ENCODE results near the gene TFAP2B. TPM values are rescaled to one million over a fixed set of nuclear protein-coding genes. Genes with fewer than 3 reads are reported as not detected.
A peak's percentile ranks its signal among the peaks of the same experiment; 100 is the strongest.

TFAP2B gene
- total RNA-seq, 4 donors from 2014 or later, result not detected

DNA sequence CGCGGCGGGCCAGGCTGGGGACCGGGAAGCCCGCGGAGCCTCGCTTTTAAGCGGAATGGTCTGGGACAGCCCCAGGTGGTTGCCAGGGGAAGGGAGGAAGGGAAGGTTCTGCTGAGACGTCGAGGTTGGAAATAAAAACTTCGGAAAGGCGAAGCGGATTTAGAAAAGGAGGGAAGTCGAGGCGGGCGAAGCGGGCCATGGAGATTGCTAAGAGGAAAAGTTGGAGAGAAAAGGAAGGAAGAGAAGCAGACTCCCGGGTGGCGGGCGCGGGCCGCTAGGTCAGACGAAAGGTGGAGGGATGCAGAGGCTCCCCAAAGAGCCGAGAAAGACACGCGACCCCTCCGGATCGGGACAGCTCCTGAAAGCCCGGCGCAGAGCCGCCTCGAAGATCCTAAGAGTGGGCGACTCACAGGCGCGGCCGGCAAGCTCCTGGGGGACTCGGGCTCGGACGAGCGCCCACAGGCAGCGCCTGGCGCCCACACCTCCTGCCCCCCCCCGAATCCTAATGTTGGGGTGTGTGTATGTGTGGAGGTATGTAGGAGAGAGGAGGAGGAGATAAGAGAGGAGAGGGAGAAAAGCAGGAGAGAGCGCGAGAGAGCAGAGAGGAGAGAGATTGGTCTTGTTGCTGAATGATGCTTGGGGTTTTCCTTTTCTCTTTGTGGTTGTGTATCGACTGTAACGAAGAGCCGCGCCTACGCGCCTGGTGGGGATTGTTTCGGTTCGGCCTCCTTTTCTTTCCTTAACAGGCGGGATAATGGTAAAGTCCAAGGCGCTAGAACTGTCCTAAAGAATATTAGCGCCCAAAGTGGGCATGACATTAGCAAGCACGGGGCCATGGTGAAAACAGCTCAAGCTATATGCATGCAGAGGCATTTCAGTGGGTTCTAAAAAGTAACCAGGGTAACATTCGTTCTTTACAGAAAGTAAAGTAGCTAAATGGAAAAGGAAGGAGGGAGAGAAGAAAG, 1.5 kb downstream of the TFAP2B start:
- Histone ChIP-seq H3K36me3 (no peaks in the 10 kb centered on the region), H3K9me3 (no peaks in the 10 kb centered on the region), H3K27ac (no peak overlapping the region), H3K27me3 (peaks cover 98% of the 10 kb centered on the region), H3K4me1 (peaks cover 0 to 26% (median 12%) of the 10 kb centered on the region in 4 donors), H3K4me3 (peak overlapping the region in 1 of 4 donors; percentile 35)
- TF ChIP-seq, protein P1, sequence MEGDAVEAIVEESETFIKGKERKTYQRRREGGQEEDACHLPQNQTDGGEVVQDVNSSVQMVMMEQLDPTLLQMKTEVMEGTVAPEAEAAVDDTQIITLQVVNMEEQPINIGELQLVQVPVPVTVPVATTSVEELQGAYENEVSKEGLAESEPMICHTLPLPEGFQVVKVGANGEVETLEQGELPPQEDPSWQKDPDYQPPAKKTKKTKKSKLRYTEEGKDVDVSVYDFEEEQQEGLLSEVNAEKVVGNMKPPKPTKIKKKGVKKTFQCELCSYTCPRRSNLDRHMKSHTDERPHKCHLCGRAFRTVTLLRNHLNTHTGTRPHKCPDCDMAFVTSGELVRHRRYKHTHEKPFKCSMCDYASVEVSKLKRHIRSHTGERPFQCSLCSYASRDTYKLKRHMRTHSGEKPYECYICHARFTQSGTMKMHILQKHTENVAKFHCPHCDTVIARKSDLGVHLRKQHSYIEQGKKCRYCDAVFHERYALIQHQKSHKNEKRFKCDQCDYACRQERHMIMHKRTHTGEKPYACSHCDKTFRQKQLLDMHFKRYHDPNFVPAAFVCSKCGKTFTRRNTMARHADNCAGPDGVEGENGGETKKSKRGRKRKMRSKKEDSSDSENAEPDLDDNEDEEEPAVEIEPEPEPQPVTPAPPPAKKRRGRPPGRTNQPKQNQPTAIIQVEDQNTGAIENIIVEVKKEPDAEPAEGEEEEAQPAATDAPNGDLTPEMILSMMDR (IDR thresholded peaks at IDR 0.05), result no peak
- TF ChIP-seq POLR2AphosphoS5 (IDR thresholded peaks at IDR 0.05), result no peak
- TF ChIP-seq EP300 (IDR thresholded peaks at IDR 0.05; ENCODE audit: low read depth), result no peak
- no peak for TF ChIP-seq POLR2A (IDR thresholded peaks at IDR 0.05)
- intact Hi-C loops (cut with DNase I; ENCODE audit: low total_unique reads) (no loop called here), in situ Hi-C loops (cut with MboI; ENCODE audit: low pct_ligation_motif_present in 1 of 4, low pct_unique_long_range_greater_than_20kb in 1 of 4, low sequenced_read_pairs in 3 of 4) (loop anchor here (10.0 to 25.0 kb wide), 6 partner anchors 542 to 1217 kb away; no protein-coding TSS in a partner anchor)
- 0 to 15% methylated on average over 3 to 58 of the region's 58 CpGs for WGBS, 2 donors (ENCODE audit: low coverage in 1 of 2)
- DNase-seq, result no peak

DNA sequence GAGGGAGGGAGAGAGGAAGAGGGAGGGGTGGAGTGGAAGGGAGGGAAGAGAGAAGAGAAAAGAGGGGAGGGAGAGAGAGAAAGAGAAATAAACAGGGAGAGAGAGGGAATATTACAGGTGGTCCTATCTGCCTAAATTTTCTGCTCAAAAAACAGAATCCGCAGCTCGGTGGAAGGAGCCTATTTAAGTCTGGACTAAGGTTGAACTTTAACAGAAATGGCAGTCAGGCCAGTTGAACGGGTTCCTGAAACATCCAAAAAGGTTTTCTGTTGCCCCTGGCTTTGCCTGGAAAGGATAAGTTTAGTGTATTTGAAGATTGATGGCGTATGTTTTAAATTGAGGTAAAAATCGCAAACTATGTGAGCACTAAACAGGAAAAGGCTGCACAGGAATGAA, 2.2 kb downstream of the TFAP2B start:
- TF ChIP-seq POLR2A (IDR thresholded peaks at IDR 0.05) (no peak), POLR2AphosphoS5 (IDR thresholded peaks at IDR 0.05) (no peak), EP300 (IDR thresholded peaks at IDR 0.05; ENCODE audit: low read depth) (no peak)
- TF ChIP-seq, protein P1 (IDR thresholded peaks at IDR 0.05), result no peak
- H3K27me3 ChIP-seq, result peaks cover 98% of the 10 kb centered on the region
- in situ Hi-C loops (cut with MboI; ENCODE audit: low pct_ligation_motif_present in 1 of 4, low pct_unique_long_range_greater_than_20kb in 1 of 4, low sequenced_read_pairs in 3 of 4) (loop anchor here in 3 of 4 donors (25.0 kb wide), 4 partner anchors 541 to 1216 kb away; no protein-coding TSS in a partner anchor), intact Hi-C loops (cut with DNase I; ENCODE audit: low total_unique reads) (no loop called here)
- H3K4me3 ChIP-seq, result no peak overlapping the region
- H3K9me3 ChIP-seq, result no peaks in the 10 kb centered on the region
- H3K4me1 ChIP-seq, result peaks cover 0 to 22% (median 10%) of the 10 kb centered on the region in 4 donors
- no peaks in the 10 kb centered on the region for H3K36me3 ChIP-seq
- no peak for DNase-seq
- H3K27ac ChIP-seq, result no peak overlapping the region
- WGBS, 2 donors (ENCODE audit: low coverage in 1 of 2), result 9 to 13% methylated on average over 3 to 5 of the region's 5 CpGs

DNA sequence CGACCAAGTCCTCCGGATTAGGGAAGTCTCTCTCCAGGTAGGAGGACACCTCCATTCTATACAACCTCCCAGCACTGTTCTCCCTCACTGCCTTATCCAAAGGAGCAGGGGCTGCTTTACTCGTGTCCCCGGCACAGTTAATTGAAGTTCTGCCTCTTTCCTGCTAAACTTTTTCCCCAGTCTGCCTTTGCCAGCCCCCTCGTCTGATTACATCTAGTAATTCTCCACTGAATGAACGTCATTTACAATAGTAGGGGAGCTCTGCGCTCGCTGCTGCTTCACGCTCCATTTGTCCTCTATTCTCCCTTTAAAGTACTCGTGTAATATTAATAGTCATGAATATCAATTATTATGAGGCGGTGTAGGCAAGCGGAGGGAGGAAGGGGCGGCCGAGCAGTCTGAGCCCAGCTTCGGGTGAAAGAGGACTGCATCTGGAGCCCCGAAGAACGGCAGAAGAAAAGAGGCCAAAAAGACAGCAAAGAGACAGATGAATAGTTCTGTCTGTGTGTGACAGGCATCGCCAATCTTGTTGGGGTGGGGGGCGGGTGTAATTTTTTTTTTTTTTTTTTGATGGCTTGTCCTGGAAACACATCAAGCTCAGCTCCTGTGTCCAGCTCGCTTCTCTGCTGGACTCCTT, 2.9 kb downstream of the TFAP2B start:
- Histone ChIP-seq H3K36me3 (no peaks in the 10 kb centered on the region), H3K9me3 (no peaks in the 10 kb centered on the region), H3K27me3 (peaks cover 100% of the 10 kb centered on the region), H3K4me3 (no peak overlapping the region), H3K4me1 (peaks cover 0 to 17% (median 7%) of the 10 kb centered on the region in 4 donors), H3K27ac (no peak overlapping the region)
- WGBS, 2 donors (ENCODE audit: low coverage in 1 of 2), result 12 to 16% methylated on average over 13 to 20 of the region's 20 CpGs
- in situ Hi-C loops (cut with MboI; ENCODE audit: low pct_ligation_motif_present in 1 of 4, low pct_unique_long_range_greater_than_20kb in 1 of 4, low sequenced_read_pairs in 3 of 4), result loop anchor here in 3 of 4 donors (25.0 kb wide), 4 partner anchors 541 to 1216 kb away; no protein-coding TSS in a partner anchor
- DNase-seq, result no peak
- intact Hi-C loops (cut with DNase I; ENCODE audit: low total_unique reads), result no loop called here
- no peak for TF ChIP-seq POLR2A (IDR thresholded peaks at IDR 0.05)

DNA sequence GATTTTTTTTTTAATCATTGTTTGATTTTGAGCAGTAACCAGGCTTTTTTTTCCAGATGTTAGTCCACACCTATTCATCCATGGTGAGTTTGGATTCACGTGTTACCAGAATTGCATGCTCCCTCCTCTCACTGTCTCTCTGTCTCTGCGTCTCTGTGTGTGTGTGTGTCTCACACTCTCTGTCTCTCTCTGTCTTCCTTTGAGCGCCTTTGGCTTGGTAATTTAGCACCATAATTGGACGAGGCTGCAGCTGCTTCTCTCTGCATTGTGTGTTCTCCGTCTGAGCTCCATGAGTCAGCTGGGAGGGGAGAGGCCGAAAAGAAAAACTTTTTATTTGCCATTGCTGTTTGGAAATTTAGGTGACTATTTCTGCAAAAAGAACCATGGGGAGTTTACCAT, 3.4 kb downstream of the TFAP2B start:
- no peak overlapping the region for H3K27ac ChIP-seq
- H3K9me3 ChIP-seq, result no peaks in the 10 kb centered on the region
- 5 to 7% methylated on average over 4 to 6 of the region's 6 CpGs for WGBS, 2 donors (ENCODE audit: low coverage in 1 of 2)
- no peak overlapping the region for H3K4me3 ChIP-seq
- peaks cover 100% of the 10 kb centered on the region for H3K27me3 ChIP-seq
- TF ChIP-seq POLR2AphosphoS5 (IDR thresholded peaks at IDR 0.05), result no peak
- TF ChIP-seq, protein P1 (IDR thresholded peaks at IDR 0.05), result no peak
- no peak for TF ChIP-seq EP300 (IDR thresholded peaks at IDR 0.05; ENCODE audit: low read depth)
- TF ChIP-seq POLR2A (IDR thresholded peaks at IDR 0.05), result no peak
- no peak for DNase-seq
- H3K4me1 ChIP-seq, result peaks cover 0 to 17% (median 7%) of the 10 kb centered on the region in 4 donors
- H3K36me3 ChIP-seq, result no peaks in the 10 kb centered on the region
- intact Hi-C loops (cut with DNase I; ENCODE audit: low total_unique reads), result no loop called here
- in situ Hi-C loops (cut with MboI; ENCODE audit: low pct_ligation_motif_present in 1 of 4, low pct_unique_long_range_greater_than_20kb in 1 of 4, low sequenced_read_pairs in 3 of 4), result loop anchor here in 3 of 4 donors (25.0 kb wide), 4 partner anchors 540 to 1215 kb away; no protein-coding TSS in a partner anchor
